Natural killer cell treated with Interleukin-12 subunit alpha and Interleukin-12 subunit beta and Interleukin-15 and Interleukin-18, amount 100 ng/mL, for 72 hours (primary cell): ENCODE measurements around the gene SPOCK1. TPM values are rescaled to one million over a fixed set of nuclear protein-coding genes. Genes with fewer than 3 reads are reported as not detected.
"Not testable (repeated sequence)": the region's sequence is repeated elsewhere in the genome, so short reads cannot be mapped to it uniquely, and the experiment has no call there.

Source experiments
- ATAC-seq, 2 donors: fragments of 150-1000 bp; cut with Tn5 transposase in 1 of 2; sonication (Bioruptor Pico), chemical (Tn5 transposase) in 1 of 2; 2 replicates each; pipeline ENCODE4 v1.10.0; 2021
- DNase-seq: peaks from one replicate; pipeline ENCODE4 v3.0.0; 2022; ENCODE audit warnings: low spot score
- H3K27ac Mint-ChIP-seq, 2 donors: 1 replicate in 1 of 2; 2 replicates in 1 of 2; pipeline ENCODE4 v1.8.0; 2022; ENCODE audit warnings: mixed read lengths in 2 of 2, mild to moderate bottlenecking in 1 of 2, moderate library complexity in 1 of 2
- H3K27me3 Mint-ChIP-seq, 2 donors: 1 replicate in 1 of 2; 2 replicates in 1 of 2; pipeline ENCODE4 v1.8.0; 2022; ENCODE audit warnings: mixed read lengths in 2 of 2
- H3K36me3 Mint-ChIP-seq: one replicate; pipeline ENCODE4 v1.8.0; 2022; ENCODE audit warnings: mixed read lengths
- H3K4me1 Mint-ChIP-seq, 2 donors: 1 replicate in 1 of 2; 2 replicates in 1 of 2; pipeline ENCODE4 v1.8.0; 2022; ENCODE audit warnings: low read depth in 2 of 2, mixed read lengths in 2 of 2, mild to moderate bottlenecking in 1 of 2
- H3K4me3 Mint-ChIP-seq: one replicate; pipeline ENCODE4 v1.8.0; 2022; ENCODE audit warnings: mixed read lengths
- H3K9me3 Mint-ChIP-seq: 2 replicates; pipeline ENCODE4 v1.8.0; 2022; ENCODE audit warnings: mixed read lengths
- total RNA-seq, 2 donors: library from RNA; stranded (reverse); gene quantifications; one replicate each; pipeline ENCODE4 v1.2.3, GENCODE V29; 2022

Gene SPOCK1
- total RNA-seq, 2 donors from 2014 or later = not detected

DNA sequence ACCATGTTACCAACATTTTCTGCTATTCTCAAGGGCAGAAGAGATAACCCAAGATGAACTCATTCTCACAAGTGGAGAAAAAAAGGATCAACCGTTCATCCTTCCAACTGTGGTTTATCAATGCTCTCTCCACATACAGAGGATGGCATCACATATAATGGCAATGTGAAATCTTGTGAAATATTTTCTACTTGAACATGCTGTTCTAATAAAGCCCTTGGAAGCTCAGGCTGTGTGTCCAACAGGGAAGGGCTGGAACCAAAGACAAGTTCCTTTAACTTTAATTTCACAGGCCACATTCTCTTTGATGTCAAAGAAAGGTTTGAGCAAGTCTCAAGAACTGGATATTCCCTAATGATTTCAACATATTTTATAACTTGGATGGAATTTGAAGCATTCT lies 230.5 kb downstream of the SPOCK1 start:
- no peak overlapping the region for H3K27ac Mint-ChIP-seq
- peaks cover 8 to 21% of the 10 kb centered on the region in 2 donors for H3K27me3 Mint-ChIP-seq
- peaks cover 0 to 4% of the 10 kb centered on the region in 2 donors for H3K4me1 Mint-ChIP-seq
- no peak overlapping the region for H3K4me3 Mint-ChIP-seq
- DNase-seq (no peak), ATAC-seq (no peak)
- H3K36me3 Mint-ChIP-seq = no peaks in the 10 kb centered on the region
- no peaks in the 10 kb centered on the region for H3K9me3 Mint-ChIP-seq

DNA sequence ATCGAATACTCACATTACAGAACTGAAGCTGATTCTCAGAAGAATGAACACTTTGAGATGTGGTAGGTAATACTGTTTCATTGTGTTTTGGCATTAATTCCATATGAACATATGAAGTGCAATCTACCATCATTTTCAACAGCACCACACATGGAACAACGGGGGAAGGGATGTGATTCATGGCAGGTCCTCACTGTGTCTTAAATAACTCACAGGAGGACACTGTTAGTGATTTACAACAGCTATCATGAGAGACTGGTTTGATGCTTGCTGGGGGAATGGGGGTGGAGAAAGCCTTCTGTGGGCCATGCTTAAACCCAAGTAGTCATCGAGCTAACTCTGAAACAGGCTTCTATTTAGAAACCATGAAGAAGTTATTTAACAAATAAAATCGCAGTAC lies 232.9 kb downstream of the SPOCK1 start:
- DNase-seq (no peak), ATAC-seq (no peak)
- H3K27ac Mint-ChIP-seq = no peak overlapping the region
- peaks cover 0 to 4% of the 10 kb centered on the region in 2 donors for H3K4me1 Mint-ChIP-seq
- no peak overlapping the region for H3K4me3 Mint-ChIP-seq
- no peaks in the 10 kb centered on the region for H3K36me3 Mint-ChIP-seq
- no peaks in the 10 kb centered on the region for H3K9me3 Mint-ChIP-seq
- peaks cover 8 to 29% of the 10 kb centered on the region in 2 donors for H3K27me3 Mint-ChIP-seq

- no peak for ATAC-seq
- Mint-ChIP-seq H3K27me3 (peaks cover 8 to 29% of the 10 kb centered on the region in 2 donors), H3K27ac (no peak overlapping the region), H3K4me1 (peaks cover 0 to 4% of the 10 kb centered on the region in 2 donors), H3K36me3 (no peaks in the 10 kb centered on the region), H3K9me3 (no peaks in the 10 kb centered on the region), H3K4me3 (no peak overlapping the region)
- DNase-seq = no peak
Measured at GRCh38 chr5:137265457-137265856, 233.7 kb downstream of the SPOCK1 start.

DNA sequence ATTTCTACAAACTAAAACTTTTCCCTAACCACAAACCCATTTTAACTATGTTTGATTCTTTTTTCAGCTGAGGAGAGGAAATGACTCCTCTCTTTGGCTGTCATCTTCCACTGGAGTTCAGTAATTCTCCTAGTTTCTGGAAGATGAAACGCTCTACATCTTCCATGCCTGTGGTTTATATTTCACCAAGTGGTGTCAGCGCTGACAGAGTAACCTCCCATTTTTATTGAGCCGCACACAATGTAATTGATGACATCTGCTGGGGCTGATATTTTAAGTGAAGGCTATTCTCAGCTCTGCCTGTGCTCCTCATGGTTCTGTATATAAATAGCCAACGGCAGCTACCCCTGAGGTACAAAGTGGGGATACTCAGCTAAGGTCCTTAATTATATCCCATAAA lies 234.6 kb downstream of the SPOCK1 start:
- DNase-seq = no peak
- no peaks in the 10 kb centered on the region for H3K9me3 Mint-ChIP-seq
- H3K4me3 Mint-ChIP-seq = no peak overlapping the region
- H3K27me3 Mint-ChIP-seq = peaks cover 10 to 29% of the 10 kb centered on the region in 2 donors
- no peak for ATAC-seq
- H3K27ac Mint-ChIP-seq = no peak overlapping the region
- H3K36me3 Mint-ChIP-seq = no peaks in the 10 kb centered on the region
- peaks cover 0 to 4% of the 10 kb centered on the region in 2 donors for H3K4me1 Mint-ChIP-seq

DNA sequence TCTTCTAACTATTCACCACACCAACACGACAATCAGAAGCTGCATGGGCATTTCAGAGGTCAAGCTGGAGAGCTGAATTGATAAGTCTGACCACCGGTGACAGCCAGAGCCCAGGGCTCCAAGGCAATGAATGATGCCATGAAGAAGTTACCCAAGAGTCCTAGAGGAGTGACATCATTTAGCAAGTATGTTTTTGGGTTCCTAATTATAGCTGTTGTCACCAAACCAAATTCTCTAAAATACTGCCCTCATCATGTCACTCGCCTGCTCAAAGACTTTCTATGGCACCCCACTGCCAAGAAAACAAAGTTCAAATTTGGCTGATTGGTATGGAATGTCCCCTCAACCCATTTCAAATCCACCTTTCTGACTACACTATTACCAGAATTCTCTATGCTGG lies 235.1 kb downstream of the SPOCK1 start:
- DNase-seq (no peak), ATAC-seq (no peak)
- H3K4me1 Mint-ChIP-seq = peaks cover 0 to 4% of the 10 kb centered on the region in 2 donors
- H3K27ac Mint-ChIP-seq = no peak overlapping the region
- H3K9me3 Mint-ChIP-seq = peaks cover 2% of the 10 kb centered on the region
- H3K27me3 Mint-ChIP-seq = peaks cover 12 to 29% of the 10 kb centered on the region in 2 donors
- H3K36me3 Mint-ChIP-seq = no peaks in the 10 kb centered on the region
- H3K4me3 Mint-ChIP-seq = no peak overlapping the region

DNA sequence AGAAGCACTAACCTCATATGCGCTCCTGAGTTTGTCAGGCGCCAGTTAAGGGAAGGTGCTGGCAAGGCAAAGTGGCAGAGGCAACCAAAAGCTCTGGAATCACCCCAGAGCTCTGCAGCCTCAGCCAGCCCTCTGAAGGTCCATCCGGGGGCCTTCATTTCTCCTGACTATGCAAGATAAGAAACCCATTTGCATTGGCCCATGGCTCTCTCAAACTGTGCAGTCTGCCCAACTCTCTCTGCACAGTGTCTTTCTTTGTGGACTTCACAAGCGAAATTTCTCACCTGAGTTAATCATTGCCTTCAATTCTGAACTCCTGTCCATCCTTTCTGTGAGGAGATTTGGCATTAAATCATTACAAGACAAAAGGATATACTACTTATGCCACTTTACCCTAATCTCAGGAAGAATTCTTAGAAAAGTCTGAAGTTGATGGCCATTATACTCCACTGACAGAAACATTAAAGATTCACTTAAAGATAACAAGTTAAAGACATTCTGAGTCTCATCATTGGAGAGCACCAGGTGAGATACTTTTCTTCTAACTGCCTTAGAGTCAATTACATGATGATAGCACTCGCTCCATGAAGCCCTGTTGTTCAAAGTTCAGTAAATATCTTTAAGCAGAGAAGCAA lies 235.6 kb downstream of the SPOCK1 start:
- H3K27ac Mint-ChIP-seq = no peak overlapping the region
- H3K36me3 Mint-ChIP-seq = no peaks in the 10 kb centered on the region
- H3K4me3 Mint-ChIP-seq = no peak overlapping the region
- peaks cover 4% of the 10 kb centered on the region for H3K9me3 Mint-ChIP-seq
- H3K4me1 Mint-ChIP-seq = peaks cover 0 to 4% of the 10 kb centered on the region in 2 donors
- peaks cover 12 to 29% of the 10 kb centered on the region in 2 donors for H3K27me3 Mint-ChIP-seq
- DNase-seq (no peak), ATAC-seq (no peak)

GRCh38 chr5:137262818-137263217 lies 236.3 kb downstream of the SPOCK1 start:
- H3K4me3 Mint-ChIP-seq = no peak overlapping the region
- peaks cover 0 to 3% of the 10 kb centered on the region in 2 donors for H3K4me1 Mint-ChIP-seq
- ATAC-seq (no peak), DNase-seq (no peak)
- no peak overlapping the region for H3K27ac Mint-ChIP-seq
- peaks cover 12 to 30% of the 10 kb centered on the region in 2 donors for H3K27me3 Mint-ChIP-seq
- H3K36me3 Mint-ChIP-seq = no peaks in the 10 kb centered on the region
- H3K9me3 Mint-ChIP-seq = peaks cover 4% of the 10 kb centered on the region

- Mint-ChIP-seq H3K27me3 (peaks cover 11 to 22% of the 10 kb centered on the region in 2 donors), H3K4me1 (no peaks in the 10 kb centered on the region), H3K27ac (no peak overlapping the region), H3K36me3 (no peaks in the 10 kb centered on the region), H3K9me3 (peaks cover 4% of the 10 kb centered on the region), H3K4me3 (no peak overlapping the region)
- ATAC-seq = no peak
- no peak for DNase-seq
Measured at GRCh38 chr5:137260820-137261695, 238.1 kb downstream of the SPOCK1 start.

DNA sequence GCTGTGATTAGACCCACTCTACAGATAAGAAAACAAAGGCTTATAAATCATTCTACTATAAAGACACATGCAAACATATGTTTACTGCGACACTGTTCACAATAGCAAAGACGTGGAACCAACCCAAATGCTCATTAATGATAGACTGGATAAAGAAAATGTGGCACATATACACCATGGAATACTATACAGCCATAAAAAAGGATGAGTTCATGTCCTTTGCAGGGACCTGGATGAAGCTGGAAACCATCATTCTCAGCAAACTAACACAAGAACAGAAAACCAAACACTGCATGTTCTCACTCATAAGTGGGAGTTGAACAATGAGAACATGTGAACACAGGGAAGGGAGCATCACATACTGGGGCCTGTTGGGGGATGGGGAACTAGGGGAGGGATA lies 240.0 kb downstream of the SPOCK1 start:
- H3K27ac Mint-ChIP-seq, H3K4me3 Mint-ChIP-seq, H3K36me3 Mint-ChIP-seq, ATAC-seq, DNase-seq, H3K9me3 Mint-ChIP-seq, H3K4me1 Mint-ChIP-seq: not testable (repeated sequence)
- H3K27me3 Mint-ChIP-seq = peaks cover 5 to 16% of the 10 kb centered on the region in 2 donors

- H3K4me1 Mint-ChIP-seq = no peaks in the 10 kb centered on the region
- no peak overlapping the region for H3K27ac Mint-ChIP-seq
Measured at GRCh38 chr5:137254119-137255090, 244.7 kb downstream of the SPOCK1 start.

DNA sequence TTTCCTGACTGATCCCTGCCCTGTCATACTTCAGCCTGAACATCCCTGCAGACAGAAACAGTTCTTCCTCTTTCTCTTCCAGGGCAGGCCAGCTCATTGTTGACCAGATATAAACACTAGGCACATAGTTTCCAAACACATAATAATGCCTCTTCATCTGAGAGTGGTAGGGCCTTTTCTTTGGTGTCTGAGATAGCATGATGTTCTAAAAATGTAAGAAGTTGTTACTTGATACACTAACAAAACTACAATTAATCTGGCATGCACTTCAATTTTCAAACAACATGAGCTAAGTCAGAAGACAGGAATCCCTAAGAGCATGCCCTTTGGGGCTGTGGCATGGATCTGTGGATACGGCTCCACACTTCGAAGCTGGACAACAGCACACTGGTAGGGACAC lies 246.6 kb downstream of the SPOCK1 start:
- no peak for ATAC-seq
- H3K4me3 Mint-ChIP-seq = no peak overlapping the region

More at GRCh38 chr5:137254119-137255090, 244.7 kb downstream of the SPOCK1 start:
- Mint-ChIP-seq H3K27me3 (peaks cover 3 to 15% of the 10 kb centered on the region in 2 donors), H3K9me3 (peaks cover 4% of the 10 kb centered on the region), H3K4me3 (no peak overlapping the region), H3K36me3 (no peaks in the 10 kb centered on the region)
- no peak for ATAC-seq
- DNase-seq = no peak

GRCh38 chr5:137250421-137250820 lies 248.7 kb downstream of the SPOCK1 start:
- H3K27ac Mint-ChIP-seq = no peak overlapping the region

More for the DNA sequence above, 246.6 kb downstream of the SPOCK1 start:
- H3K4me1 Mint-ChIP-seq = no peaks in the 10 kb centered on the region
- H3K9me3 Mint-ChIP-seq = no peaks in the 10 kb centered on the region
- H3K36me3 Mint-ChIP-seq = no peaks in the 10 kb centered on the region
- no peak overlapping the region for H3K27ac Mint-ChIP-seq
- no peak for DNase-seq
- H3K27me3 Mint-ChIP-seq = peaks cover 2 to 9% of the 10 kb centered on the region in 2 donors

GRCh38 chr5:137248527-137248926 lies 250.6 kb downstream of the SPOCK1 start:
- Mint-ChIP-seq H3K27ac (no peak overlapping the region), H3K27me3 (peaks cover 2 to 12% of the 10 kb centered on the region in 2 donors), H3K4me3 (no peak overlapping the region), H3K36me3 (no peaks in the 10 kb centered on the region), H3K9me3 (no peaks in the 10 kb centered on the region), H3K4me1 (no peaks in the 10 kb centered on the region)
- DNase-seq = no peak
- no peak for ATAC-seq

More at GRCh38 chr5:137250421-137250820, 248.7 kb downstream of the SPOCK1 start:
- no peaks in the 10 kb centered on the region for H3K4me1 Mint-ChIP-seq
- H3K4me3 Mint-ChIP-seq = no peak overlapping the region
- no peaks in the 10 kb centered on the region for H3K9me3 Mint-ChIP-seq
- ATAC-seq (no peak), DNase-seq (no peak)
- peaks cover 2 to 12% of the 10 kb centered on the region in 2 donors for H3K27me3 Mint-ChIP-seq
- no peaks in the 10 kb centered on the region for H3K36me3 Mint-ChIP-seq
